HK-2 (cell line): Measurements from ENCODE around the gene PTPN6.

Experiments
- DNase-seq: peaks from one replicate; pipeline ENCODE4 v3.0.0-alpha.2; 2018; ENCODE audit not compliant: unreplicated experiment

Gene PTPN6

DNA sequence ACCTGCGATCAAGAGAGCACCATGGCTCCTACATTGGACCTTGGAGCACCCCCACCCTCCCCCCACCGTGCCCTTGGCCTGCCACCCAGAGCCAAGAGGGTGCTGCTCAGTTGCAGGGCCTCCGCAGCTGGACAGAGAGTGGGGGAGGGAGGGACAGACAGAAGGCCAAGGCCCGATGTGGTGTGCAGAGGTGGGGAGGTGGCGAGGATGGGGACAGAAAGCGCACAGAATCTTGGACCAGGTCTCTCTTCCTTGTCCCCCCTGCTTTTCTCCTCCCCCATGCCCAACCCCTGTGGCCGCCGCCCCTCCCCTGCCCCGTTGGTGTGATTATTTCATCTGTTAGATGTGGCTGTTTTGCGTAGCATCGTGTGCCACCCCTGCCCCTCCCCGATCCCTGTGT lies 9.4 kb upstream of the PTPN6 start:
- DNase-seq: no peak

GRCh38 chr12:6942331-6942665 lies 8.9 kb upstream of the PTPN6 start:
- peak; percentile 77 for DNase-seq

- peak; percentile 75 for DNase-seq
These were observed 7.8 kb upstream of the PTPN6 start for GRCh38 chr12:6943389-6943721.

DNA sequence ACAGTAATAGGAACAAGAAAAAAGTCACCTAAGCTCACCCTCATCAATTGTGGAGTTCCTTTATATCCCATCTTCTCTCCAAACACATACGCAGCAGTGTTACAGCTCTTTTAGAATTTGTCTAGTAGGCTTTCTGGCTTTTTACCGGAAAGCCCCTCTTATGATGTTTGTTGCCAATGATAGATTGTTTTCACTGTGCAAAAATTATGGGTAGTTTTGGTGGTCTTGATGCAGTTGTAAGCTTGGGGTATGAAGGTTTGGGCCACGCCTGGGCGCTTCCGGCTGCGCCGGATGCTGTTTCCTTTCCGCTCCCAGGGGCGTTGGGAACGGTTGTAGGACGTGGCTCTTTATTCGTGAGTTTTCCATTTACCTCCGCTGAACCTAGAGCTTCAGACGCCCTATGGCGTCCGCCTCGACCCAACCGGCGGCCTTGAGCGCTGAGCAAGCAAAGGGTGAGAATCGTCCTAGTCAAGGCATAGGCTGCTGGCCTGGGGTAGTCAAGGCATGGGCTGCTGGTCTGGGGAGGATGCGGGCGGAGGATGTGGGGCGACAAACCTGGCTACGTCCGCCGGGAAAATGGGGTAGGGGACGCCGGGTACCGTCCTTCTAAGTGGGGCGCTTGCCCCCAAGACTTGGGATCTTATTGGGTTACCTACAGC lies 7.3 kb upstream of the PTPN6 start, which contains the start of the genes C12orf57 and RNU7-1:
TSS of gene C12orf57 (plus strand) at position 301 of the 659 bp plus-strand sequence. CDS start at position 401, 100 bp downstream.
TSS of gene RNU7-1 (plus strand) at position 95 of the 659 bp plus-strand sequence.
- DNase-seq: peak; percentile 90

DNA sequence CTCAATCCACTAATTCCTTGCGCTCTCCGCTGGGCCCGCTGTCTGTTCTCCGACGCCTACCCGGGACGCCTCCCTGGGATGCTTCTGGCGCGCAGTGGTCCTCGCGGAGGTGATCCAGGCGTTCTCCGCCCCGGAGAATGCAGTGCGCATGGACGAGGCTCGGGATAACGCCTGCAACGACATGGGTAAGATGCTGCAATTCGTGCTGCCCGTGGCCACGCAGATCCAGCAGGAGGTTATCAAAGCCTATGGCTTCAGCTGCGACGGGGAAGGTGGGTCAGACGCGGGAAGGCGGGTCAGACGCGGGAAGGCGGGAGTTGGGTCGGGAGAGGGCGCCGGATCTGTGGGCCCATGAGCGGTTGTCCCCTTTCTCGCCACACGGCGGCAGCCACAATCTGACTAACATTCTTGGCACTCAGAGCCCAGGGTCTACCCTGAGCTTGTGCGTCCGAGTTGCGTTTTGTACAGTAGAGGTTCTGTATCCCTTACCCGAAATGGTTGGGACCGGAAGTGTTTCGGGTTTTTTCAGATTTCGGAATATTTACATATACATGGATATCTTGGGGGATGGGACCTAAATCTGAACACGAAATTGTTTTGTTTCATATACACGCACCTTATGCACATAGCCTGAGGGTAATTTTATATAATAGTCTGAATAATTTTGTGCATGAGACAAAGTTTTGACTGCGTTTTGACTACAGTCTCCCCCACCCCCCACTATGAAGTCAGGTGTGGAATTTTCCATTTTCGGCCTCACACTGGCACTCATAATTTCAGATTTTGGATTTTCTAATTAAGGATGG lies 6.6 kb upstream of the PTPN6 start:
- peak; percentile 92 for DNase-seq

- no peak for DNase-seq
These were observed 5.5 kb upstream of the PTPN6 start for GRCh38 chr12:6945613-6946012.

GRCh38 chr12:6946033-6946919 lies 4.9 kb upstream of the PTPN6 start:
- peak; percentile 97 for DNase-seq

DNA sequence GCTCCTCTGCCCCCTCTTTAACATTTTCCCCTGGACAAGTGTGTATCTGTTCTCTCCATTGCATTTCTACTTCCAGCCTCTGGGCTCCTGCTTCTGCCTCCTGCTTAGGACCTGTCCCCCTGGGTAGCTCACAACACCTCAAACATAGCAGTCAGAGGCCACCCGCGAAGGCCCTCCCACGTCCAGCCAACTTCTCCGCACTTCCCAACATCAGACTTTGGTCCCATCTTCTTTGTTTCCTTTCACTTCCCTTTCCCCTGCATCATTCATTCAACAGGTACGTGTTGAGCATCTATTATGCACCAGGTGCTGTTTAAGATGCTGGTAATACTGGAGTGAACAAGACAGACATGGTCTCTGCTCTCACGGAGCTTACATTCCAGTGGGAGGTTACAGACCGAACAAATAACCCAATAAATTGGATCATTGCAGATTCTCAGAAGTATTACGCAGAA lies 4.2 kb upstream of the PTPN6 start:
- no peak for DNase-seq

- no peak for DNase-seq
These were observed 3.5 kb upstream of the PTPN6 start for GRCh38 chr12:6947615-6948014.

DNA sequence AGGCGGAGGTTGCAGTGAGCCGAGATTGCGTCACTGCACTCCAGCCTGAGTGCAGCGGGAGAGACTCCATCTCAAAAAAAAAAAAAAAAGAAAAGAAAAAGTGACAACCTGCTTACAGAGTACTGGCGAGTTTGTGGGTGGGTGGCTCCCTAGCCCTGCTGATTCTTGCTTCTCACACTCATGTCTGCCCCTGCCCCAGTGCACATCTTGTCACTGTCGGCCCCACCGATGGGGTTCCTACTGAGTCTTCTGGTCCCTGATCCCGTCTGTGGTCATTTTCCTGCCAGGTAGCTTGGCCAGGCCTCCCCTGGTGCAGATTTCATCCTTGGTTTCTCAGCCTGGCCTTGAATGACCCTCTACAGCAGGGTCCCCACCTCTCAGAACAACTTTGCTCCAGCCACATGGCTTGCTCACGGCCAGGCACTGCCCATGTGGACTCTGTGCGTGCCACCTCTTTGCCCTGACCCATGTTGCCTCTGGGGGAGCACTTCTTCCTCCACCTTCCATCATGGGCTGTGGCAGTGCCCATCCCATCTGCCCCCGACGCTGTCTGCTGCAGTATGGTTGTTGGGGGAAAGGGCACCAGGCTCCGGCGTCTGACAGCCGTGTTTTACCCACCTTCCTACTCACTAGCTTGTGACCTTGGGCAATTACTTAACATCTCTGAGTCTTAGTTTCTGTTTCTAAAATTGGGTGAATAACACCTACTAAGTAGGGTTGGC lies 2.1 kb upstream of the PTPN6 start:
- DNase-seq: no peak

DNA sequence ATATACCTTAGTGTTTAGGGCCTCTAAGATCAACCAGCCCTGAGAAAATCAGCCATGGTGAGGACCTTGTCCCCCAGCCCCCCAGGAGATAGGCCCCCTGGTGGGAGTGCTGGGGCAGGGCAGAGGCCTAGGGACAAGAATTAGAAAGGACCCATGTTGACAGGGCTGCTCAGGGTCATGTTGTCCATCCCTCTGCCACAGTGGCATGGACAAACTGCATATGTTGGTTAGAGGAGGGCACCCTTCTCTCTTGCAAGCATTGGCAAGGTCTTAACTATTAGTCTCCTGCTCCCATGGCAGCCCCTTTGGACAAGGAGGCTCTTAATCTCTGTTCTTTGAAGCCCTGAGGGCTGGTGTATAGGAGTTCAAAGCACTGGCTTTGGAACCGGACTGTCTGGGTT lies 755 bp upstream of the PTPN6 start:
- DNase-seq: no peak

DNA sequence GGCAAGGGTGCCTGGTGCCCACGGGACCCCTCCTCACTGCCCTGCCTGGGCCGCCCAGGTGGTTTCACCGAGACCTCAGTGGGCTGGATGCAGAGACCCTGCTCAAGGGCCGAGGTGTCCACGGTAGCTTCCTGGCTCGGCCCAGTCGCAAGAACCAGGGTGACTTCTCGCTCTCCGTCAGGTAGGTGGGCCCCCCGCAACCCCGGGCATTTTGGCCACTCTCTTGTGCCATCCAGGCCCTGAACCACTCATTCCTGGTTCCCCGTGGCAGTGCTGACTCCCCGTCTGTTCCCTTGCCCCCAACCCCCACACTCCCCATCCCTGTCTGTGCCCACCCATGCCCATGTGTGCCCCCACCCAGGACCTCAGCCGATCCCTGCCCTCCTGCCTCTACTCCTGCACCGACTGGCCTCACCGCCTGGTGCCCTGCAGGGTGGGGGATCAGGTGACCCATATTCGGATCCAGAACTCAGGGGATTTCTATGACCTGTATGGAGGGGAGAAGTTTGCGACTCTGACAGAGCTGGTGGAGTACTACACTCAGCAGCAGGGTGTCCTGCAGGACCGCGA lies 480 bp downstream of the PTPN6 start:
- no peak for DNase-seq

- no peak for DNase-seq
These were observed 1.1 kb downstream of the PTPN6 start for GRCh38 chr12:6952121-6952862.

GRCh38 chr12:6952863-6953441 lies 1.8 kb downstream of the PTPN6 start:
- DNase-seq: no peak

DNA sequence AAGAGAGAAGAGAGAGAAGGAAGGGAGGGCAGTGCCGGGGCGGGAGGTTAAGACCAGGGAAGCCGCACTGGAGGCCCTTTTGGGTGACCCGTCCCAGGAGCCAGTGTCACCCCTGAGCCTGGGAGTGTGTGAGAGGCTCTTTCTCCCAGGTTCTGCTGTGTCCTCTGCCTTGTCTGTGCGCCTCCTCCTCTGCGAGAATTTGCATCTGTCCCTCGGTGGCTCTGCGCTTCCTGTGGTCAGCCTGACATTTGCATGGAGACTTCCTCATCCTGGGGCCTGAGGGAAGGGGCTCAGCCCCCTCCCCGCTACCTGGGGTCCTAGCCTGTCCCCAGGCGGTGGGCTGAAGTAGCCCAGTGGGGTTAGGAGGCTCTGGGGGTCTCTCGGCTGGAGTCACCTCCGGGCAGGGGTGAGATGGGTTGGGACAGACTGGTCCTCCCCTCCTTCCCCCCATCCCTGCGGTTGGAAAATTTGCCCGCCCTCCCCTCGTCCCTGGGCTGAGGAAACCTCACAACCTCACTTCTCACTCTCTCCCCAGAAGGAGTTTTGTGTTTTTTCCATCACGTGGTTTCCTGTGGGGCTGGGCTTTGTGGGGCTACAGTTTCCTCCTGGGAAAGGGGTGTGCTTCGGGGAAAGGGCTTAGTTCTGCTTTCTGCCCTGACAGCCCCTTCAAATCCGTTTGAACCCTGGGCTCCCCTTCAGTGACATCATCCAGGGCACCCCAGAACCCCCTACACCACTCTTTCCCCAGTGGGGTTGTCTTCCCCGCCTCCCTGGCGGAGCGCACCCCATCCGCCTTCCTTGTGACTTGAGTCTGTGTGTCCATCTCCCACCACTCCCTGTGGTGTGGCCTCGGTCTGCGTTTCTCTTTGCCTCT lies 2.5 kb downstream of the PTPN6 start:
- no peak for DNase-seq

GRCh38 chr12:6954316-6955107 lies 3.4 kb downstream of the PTPN6 start:
- no peak for DNase-seq

GRCh38 chr12:6955108-6956020 lies 4.2 kb downstream of the PTPN6 start:
- DNase-seq: no peak
